Stimulated activated CD4-positive, alpha-beta T cell treated with anti-CD3 and anti-CD28 coated beads, Interleukin-15, amount 100 ng/mL, for 24 hours (primary cell): ENCODE data around the gene TUBA1B.

Experiments used
- DNase-seq: peaks from one replicate; pipeline ENCODE4 v3.0.0-alpha.2; 2020

Gene TUBA1B

GRCh38 chr12:49126852-49127763, 4.1 kb downstream of the TUBA1B start:
- no peak for DNase-seq

- no peak for DNase-seq
Observed at GRCh38 chr12:49121047-49121696, 10.0 kb downstream of the TUBA1B start.

- DNase-seq = no peak
Observed at GRCh38 chr12:49111206-49111605, 20.0 kb downstream of the TUBA1B start.

GRCh38 chr12:49110464-49111155, 20.6 kb downstream of the TUBA1B start, which contains the start of gene LMBR1L:
TSS of gene LMBR1L (minus strand) at chr12:49110847. CDS start at chr12:49110555, 292 bp downstream.
- peak; percentile 97 for DNase-seq

GRCh38 chr12:49109641-49110463, 21.3 kb downstream of the TUBA1B start:
- DNase-seq = peak; percentile 24

- no peak for DNase-seq
Observed at GRCh38 chr12:49108958-49109404, 22.2 kb downstream of the TUBA1B start.

GRCh38 chr12:49105504-49106084, 25.6 kb downstream of the TUBA1B start:
- no peak for DNase-seq

GRCh38 chr12:49104822-49105221, 26.4 kb downstream of the TUBA1B start:
- no peak for DNase-seq

GRCh38 chr12:49100380-49100779, 30.8 kb downstream of the TUBA1B start:
- no peak for DNase-seq

- DNase-seq = no peak
Observed at GRCh38 chr12:49098703-49099102, 32.5 kb downstream of the TUBA1B start.

GRCh38 chr12:49098035-49098451, 33.2 kb downstream of the TUBA1B start:
- peak; percentile 74 for DNase-seq

GRCh38 chr12:49097381-49097780, 33.8 kb downstream of the TUBA1B start:
- DNase-seq = no peak

GRCh38 chr12:49094975-49095365, 36.2 kb downstream of the TUBA1B start:
- DNase-seq = no peak

GRCh38 chr12:49094160-49094974, 36.8 kb downstream of the TUBA1B start, which contains the start of gene DHH:
TSS of gene DHH (minus strand) at chr12:49094801. CDS start at chr12:49094512, 289 bp downstream.
- DNase-seq = peak; percentile 10

GRCh38 chr12:49093792-49094159, 37.4 kb downstream of the TUBA1B start:
- DNase-seq = no peak

- no peak for DNase-seq
Observed at GRCh38 chr12:49092816-49093406, 38.3 kb downstream of the TUBA1B start.

GRCh38 chr12:49092086-49092815, 38.9 kb downstream of the TUBA1B start:
- DNase-seq = peak; percentile 79

- no peak for DNase-seq
Observed at GRCh38 chr12:49091836-49092085, 39.4 kb downstream of the TUBA1B start.

- DNase-seq = peak; percentile 14
Observed at GRCh38 chr12:49091056-49091835, 39.9 kb downstream of the TUBA1B start.
